Neuron (in vitro differentiated cells): ENCODE results near the gene IFIT1.
"Not testable (repeated sequence)": the region's sequence is repeated elsewhere in the genome, so short reads cannot be mapped to it uniquely, and the experiment has no call there.

Source experiments
- H2AFZ ChIP-seq: one replicate; pipeline ENCODE4 v1.6.1; 2013; ENCODE audit warnings: low read depth, mild to moderate bottlenecking, inconsistent platforms, low read length, moderate library complexity
- H3K27me3 ChIP-seq: one replicate; pipeline ENCODE4 v1.6.1; 2013; ENCODE audit warnings: low read length; ENCODE audit not compliant: insufficient read depth
- H3K36me3 ChIP-seq: one replicate; pipeline ENCODE4 v1.6.1; 2013; ENCODE audit warnings: low read length; ENCODE audit not compliant: insufficient read depth
- H3K4me1 ChIP-seq: one replicate; pipeline ENCODE4 v1.6.1; 2013; ENCODE audit warnings: low read length; ENCODE audit not compliant: insufficient read depth
- H3K4me3 ChIP-seq: 2 replicates; pipeline ENCODE4 v1.5.1; 2013; ENCODE audit warnings: mild to moderate bottlenecking, low read length, moderate library complexity
- H3K9me3 ChIP-seq: one replicate; pipeline ENCODE4 v1.6.1; 2013; ENCODE audit warnings: low read length

Gene IFIT1

GRCh38 chr10:89371079-89371478 is 21.3 kb upstream of the IFIT1 start:
- Histone ChIP-seq H3K27me3 (no peaks in the 10 kb centered on the region), H3K4me1 (peaks cover 29% of the 10 kb centered on the region), H3K36me3 (no peaks in the 10 kb centered on the region), H2AFZ (no peak overlapping the region), H3K9me3 (no peaks in the 10 kb centered on the region), H3K4me3 (no peak overlapping the region)

- H3K9me3 ChIP-seq: no peaks in the 10 kb centered on the region
- H3K4me3 ChIP-seq: no peak overlapping the region
- no peaks in the 10 kb centered on the region for H3K27me3 ChIP-seq
- H3K4me1 ChIP-seq: peaks cover 29% of the 10 kb centered on the region
- no peaks in the 10 kb centered on the region for H3K36me3 ChIP-seq
- no peak overlapping the region for H2AFZ ChIP-seq
Measured at GRCh38 chr10:89371987-89372386, 20.4 kb upstream of the IFIT1 start.

- H3K4me3 ChIP-seq: no peak overlapping the region
- H3K36me3 ChIP-seq: no peaks in the 10 kb centered on the region
- no peak overlapping the region for H2AFZ ChIP-seq
- H3K4me1 ChIP-seq: peaks cover 14% of the 10 kb centered on the region
- H3K9me3 ChIP-seq: no peaks in the 10 kb centered on the region
- no peaks in the 10 kb centered on the region for H3K27me3 ChIP-seq
Measured at GRCh38 chr10:89373916-89374711, 18.3 kb upstream of the IFIT1 start.

- H3K36me3 ChIP-seq: no peaks in the 10 kb centered on the region
- H3K4me3 ChIP-seq: no peak overlapping the region
- peaks cover 10% of the 10 kb centered on the region for H3K4me1 ChIP-seq
- no peaks in the 10 kb centered on the region for H3K9me3 ChIP-seq
- no peaks in the 10 kb centered on the region for H3K27me3 ChIP-seq
- no peak overlapping the region for H2AFZ ChIP-seq
Measured at GRCh38 chr10:89374713-89375141, 17.7 kb upstream of the IFIT1 start.

GRCh38 chr10:89377705-89378637 is 14.5 kb upstream of the IFIT1 start, which contains the start of gene IFIT1B:
IFIT1B (plus strand) TSS chr10:89378056; CDS start chr10:89378136, 80 bp downstream.
- Histone ChIP-seq H3K4me1 (peaks cover 10% of the 10 kb centered on the region), H3K4me3 (no peak within 1 kb of the TSS), H3K36me3 (no peaks in the 10 kb centered on the region), H3K27me3 (no peaks in the 10 kb centered on the region), H3K9me3 (no peaks in the 10 kb centered on the region), H2AFZ (no peak within 1 kb of the TSS)

GRCh38 chr10:89379103-89379502 is 13.3 kb upstream of the IFIT1 start:
- Histone ChIP-seq H2AFZ (no peak overlapping the region), H3K4me1 (peaks cover 7% of the 10 kb centered on the region), H3K27me3 (no peaks in the 10 kb centered on the region), H3K36me3 (no peaks in the 10 kb centered on the region), H3K9me3 (no peaks in the 10 kb centered on the region), H3K4me3 (no peak overlapping the region)

- H2AFZ ChIP-seq: no peak overlapping the region
- H3K27me3 ChIP-seq: no peaks in the 10 kb centered on the region
- H3K9me3 ChIP-seq: no peaks in the 10 kb centered on the region
- H3K4me3 ChIP-seq: no peak overlapping the region
- no peaks in the 10 kb centered on the region for H3K36me3 ChIP-seq
- no peaks in the 10 kb centered on the region for H3K4me1 ChIP-seq
Measured at GRCh38 chr10:89382757-89383156, 9.7 kb upstream of the IFIT1 start.

GRCh38 chr10:89384474-89385340 is 7.7 kb upstream of the IFIT1 start:
- Histone ChIP-seq H3K27me3 (no peaks in the 10 kb centered on the region), H3K4me1 (no peaks in the 10 kb centered on the region), H3K4me3 (no peak overlapping the region), H2AFZ (no peak overlapping the region), H3K36me3 (no peaks in the 10 kb centered on the region), H3K9me3 (no peaks in the 10 kb centered on the region)

DNA sequence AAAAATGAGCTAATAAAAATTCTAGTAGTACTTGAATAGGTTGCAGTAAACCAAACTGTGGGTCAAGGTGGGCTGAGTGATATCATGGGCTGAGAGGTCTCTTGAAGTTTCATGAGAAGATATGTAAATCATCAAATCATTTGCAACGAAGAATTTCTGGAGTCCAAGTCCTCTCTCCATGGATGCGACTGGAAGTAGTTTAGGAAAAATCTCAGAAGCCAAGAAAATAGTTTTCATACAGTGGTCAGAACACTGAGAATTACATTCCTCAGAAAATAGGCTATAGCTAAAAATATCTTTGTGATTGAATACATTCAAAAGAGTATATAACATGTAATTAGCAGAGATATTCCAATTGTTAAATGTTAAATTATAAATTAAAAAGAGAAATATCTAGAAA is 3.6 kb upstream of the IFIT1 start:
- Histone ChIP-seq H3K27me3 (no peaks in the 10 kb centered on the region), H3K9me3 (no peaks in the 10 kb centered on the region), H3K4me1 (peaks cover 9% of the 10 kb centered on the region), H3K36me3 (no peaks in the 10 kb centered on the region), H3K4me3 (no peak overlapping the region), H2AFZ (no peak overlapping the region)

GRCh38 chr10:89389254-89389653 is 3.2 kb upstream of the IFIT1 start:
- no peaks in the 10 kb centered on the region for H3K36me3 ChIP-seq
- H3K4me3 ChIP-seq: no peak overlapping the region
- peaks cover 9% of the 10 kb centered on the region for H3K4me1 ChIP-seq
- H2AFZ ChIP-seq: no peak overlapping the region
- H3K27me3 ChIP-seq: no peaks in the 10 kb centered on the region
- no peaks in the 10 kb centered on the region for H3K9me3 ChIP-seq

GRCh38 chr10:89390476-89391225 is 1.8 kb upstream of the IFIT1 start:
- H3K4me3 ChIP-seq: no peak overlapping the region
- H3K4me1 ChIP-seq: peaks cover 9% of the 10 kb centered on the region
- no peaks in the 10 kb centered on the region for H3K9me3 ChIP-seq
- H3K36me3 ChIP-seq: no peaks in the 10 kb centered on the region
- H3K27me3 ChIP-seq: no peaks in the 10 kb centered on the region
- H2AFZ ChIP-seq: no peak overlapping the region

- H3K4me3 ChIP-seq, H3K36me3 ChIP-seq, H3K9me3 ChIP-seq, H3K4me1 ChIP-seq, H3K27me3 ChIP-seq, H2AFZ ChIP-seq: not testable (repeated sequence)
Measured at GRCh38 chr10:89391226-89391576, 1.2 kb upstream of the IFIT1 start.
